COR-L47 (cell line): ENCODE measurements around the gene MAGEA2B.
"Not testable (repeated sequence)": the region's sequence is repeated elsewhere in the genome, so short reads cannot be mapped to it uniquely, and the experiment has no call there.

Experiments
- DNase-seq: peaks from one replicate; lab custom pipeline; 2025; lab: John Stamatoyannopoulos, UW

Gene MAGEA2B, protein sequence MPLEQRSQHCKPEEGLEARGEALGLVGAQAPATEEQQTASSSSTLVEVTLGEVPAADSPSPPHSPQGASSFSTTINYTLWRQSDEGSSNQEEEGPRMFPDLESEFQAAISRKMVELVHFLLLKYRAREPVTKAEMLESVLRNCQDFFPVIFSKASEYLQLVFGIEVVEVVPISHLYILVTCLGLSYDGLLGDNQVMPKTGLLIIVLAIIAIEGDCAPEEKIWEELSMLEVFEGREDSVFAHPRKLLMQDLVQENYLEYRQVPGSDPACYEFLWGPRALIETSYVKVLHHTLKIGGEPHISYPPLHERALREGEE

DNA sequence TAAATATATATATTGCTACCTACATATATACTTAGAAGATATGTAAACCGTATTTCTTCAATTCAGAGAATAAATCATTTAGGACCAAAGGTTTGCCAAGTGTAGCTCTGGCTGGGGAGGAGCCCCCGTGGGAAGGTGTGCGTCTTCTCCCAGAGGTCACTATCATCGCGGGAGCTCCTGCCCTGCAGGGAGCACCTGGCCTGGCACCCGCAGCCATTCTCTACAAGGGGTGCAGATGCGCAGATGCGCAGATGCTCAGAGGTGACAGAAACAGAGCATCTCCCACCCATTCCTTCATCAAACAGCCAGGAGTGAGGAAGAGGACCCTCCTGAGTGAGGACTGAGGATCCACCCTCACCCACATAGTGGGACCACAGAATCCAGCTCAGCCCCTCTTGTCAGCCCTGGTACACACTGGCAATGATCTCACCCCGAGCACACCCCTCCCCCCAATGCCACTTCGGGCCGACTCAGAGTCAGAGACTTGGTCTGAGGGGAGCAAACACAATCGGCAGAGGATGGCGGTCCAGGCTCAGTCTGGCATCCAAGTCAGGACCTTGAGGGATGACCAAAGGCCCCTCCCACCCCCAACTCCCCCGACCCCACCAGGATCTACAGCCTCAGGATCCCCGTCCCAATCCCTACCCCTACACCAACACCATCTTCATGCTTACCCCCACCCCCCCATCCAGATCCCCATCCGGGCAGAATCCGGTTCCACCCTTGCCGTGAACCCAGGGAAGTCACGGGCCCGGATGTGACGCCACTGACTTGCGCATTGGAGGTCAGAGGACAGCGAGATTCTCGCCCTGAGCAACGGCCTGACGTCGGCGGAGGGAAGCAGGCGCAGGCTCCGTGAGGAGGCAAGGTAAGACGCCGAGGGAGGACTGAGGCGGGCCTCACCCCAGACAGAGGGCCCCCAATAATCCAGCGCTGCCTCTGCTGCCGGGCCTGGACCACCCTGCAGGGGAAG is at the start of gene MAGEA2B:
MAGEA2B (plus strand) TSS at position 814 of the 973 bp plus-strand sequence. CDS start 2,479 bp downstream, outside the sequence.
- not testable (repeated sequence) for DNase-seq

- no peak for DNase-seq
Observed at GRCh38 chrX:152674135-152674534, 40.3 kb upstream of the MAGEA2B start.

DNA sequence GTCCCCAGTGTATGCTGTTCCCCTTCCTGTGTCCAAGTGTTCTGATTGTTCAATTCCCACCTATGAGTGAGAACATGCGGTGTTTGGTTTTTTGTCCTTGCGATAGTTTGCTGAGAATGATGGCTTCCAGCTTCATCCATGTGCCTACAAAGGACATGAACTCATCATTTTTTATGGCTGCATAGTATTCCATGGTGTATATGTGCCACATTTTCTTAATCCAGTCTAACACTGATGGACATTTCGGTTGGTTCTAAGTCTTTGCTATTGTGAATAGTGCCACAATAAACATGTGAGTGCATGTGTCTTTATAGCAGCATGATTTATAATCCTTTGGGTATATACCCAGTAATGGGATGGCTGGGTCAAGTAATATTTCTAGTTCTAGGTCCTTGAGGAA is 39.8 kb upstream of the MAGEA2B start:
- not testable (repeated sequence) for DNase-seq

- DNase-seq = not testable (repeated sequence)
Observed at GRCh38 chrX:152681012-152681411, 33.4 kb upstream of the MAGEA2B start.

DNA sequence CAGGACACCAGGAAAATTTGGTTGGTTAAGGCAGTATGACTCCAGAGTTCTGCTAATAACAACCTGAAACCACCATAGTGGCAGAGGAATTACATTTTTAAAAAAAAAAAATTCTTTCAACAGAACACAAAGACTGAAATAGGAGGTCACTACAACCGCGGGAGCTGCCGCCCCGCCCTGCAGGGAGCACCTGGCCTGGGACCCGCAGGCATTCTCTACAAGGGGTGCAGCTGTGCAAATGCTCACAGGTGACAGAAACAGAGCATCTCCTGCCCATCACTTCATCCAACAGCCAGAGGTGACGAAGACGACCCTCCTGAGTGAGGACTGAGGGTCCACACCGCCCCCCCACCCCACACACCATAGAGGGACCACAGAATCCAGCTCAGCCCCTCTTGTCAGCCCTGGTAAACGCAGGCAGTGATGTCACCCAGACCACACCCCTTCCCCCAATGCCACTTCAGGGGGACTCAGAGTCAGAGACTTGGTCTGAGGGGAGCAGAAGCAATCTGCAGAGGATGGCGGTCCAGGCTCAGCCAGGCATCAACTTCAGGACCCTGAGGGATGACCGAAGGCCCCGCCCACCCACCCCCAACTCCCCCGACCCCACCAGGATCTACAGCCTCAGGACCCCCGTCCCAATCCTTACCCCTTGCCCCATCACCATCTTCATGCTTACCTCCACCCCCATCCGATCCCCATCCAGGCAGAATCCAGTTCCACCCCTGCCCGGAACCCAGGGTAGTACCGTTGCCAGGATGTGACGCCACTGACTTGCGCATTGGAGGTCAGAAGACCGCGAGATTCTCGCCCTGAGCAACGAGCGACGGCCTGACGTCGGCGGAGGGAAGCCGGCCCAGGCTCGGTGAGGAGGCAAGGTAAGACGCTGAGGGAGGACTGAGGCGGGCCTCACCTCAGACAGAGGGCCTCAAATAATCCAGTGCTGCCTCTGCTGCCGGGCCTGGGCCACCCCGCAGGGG is 16.2 kb upstream of the MAGEA2B start, which contains the start of gene MAGEA3:
MAGEA3 (plus strand) TSS at position 843 of the 980 bp plus-strand sequence. CDS start 2,039 bp downstream, outside the sequence.
- not testable (repeated sequence) for DNase-seq

GRCh38 chrX:152700390-152700789 is 14.0 kb upstream of the MAGEA2B start:
- DNase-seq = not testable (repeated sequence)

GRCh38 chrX:152706500-152706899 is 7.9 kb upstream of the MAGEA2B start:
- not testable (repeated sequence) for DNase-seq

DNA sequence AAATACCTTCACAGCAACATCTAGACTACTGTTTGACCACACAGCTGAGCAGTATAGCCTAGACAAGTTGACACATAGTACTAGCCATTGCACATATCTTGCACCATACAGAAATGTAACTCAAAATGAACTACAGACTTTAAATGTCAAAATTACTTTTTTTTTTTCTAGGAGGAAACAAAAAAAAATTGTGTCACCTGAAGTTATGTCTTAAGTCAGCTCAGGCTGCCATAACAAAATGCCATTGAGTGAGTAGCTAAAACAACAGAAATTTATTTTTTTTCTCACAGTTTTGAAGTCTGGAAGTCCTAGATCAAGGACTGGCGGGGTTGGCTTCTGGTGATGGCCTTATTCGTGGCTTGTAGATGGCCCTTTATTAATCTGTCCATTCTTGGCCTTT is 5.3 kb upstream of the MAGEA2B start, which contains the start of gene CSAG2:
CSAG2 (minus strand) TSS at position 101 of the 400 bp plus-strand sequence. CDS start 161 bp downstream, outside the sequence.
- not testable (repeated sequence) for DNase-seq

GRCh38 chrX:152713195-152713594 is 1.2 kb upstream of the MAGEA2B start:
- DNase-seq = not testable (repeated sequence)

GRCh38 chrX:152725409-152725808 is 11.0 kb downstream of the MAGEA2B start:
- DNase-seq = no peak

DNA sequence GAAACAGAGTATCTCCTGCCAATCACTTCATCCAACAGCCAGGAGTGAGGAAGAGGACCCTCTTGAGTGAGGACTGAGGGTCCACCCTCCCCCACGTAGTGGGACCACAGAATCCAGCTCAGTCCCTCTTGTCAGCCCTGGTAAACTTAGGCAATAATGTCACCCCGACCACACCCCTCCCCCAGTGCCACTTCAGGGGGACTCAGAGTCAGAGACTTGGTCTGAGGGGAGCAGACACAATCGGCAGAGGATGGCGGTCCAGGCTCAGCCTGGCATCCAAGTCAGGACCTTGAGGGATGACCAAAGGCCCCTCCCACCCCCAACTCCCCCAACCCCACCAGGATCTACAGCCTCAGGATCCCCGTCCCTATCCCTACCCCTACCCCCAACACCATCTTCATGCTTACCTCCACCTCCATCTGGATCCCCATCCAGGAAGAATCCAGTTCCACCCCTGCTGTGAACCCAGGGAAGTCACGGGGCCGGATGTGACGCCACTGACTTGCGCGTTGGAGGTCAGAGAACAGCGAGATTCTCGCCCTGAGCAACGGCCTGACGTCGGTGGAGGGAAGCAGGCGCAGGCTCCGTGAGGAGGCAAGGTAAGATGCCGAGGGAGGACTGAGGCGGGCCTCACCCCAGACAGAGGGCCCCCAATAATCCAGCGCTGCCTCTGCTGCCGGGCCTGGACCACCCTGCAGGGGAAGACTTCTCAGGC is 19.0 kb downstream of the MAGEA2B start, which contains the start of the genes CSAG1 and MAGEA12:
CSAG1 (minus strand) TSS at position 461 of the 715 bp plus-strand sequence. CDS start 1,261 bp downstream, outside the sequence.
MAGEA12 (plus strand) TSS at position 497 of the 715 bp plus-strand sequence. CDS start 2,405 bp downstream, outside the sequence.
- peak; percentile 62 for DNase-seq

DNA sequence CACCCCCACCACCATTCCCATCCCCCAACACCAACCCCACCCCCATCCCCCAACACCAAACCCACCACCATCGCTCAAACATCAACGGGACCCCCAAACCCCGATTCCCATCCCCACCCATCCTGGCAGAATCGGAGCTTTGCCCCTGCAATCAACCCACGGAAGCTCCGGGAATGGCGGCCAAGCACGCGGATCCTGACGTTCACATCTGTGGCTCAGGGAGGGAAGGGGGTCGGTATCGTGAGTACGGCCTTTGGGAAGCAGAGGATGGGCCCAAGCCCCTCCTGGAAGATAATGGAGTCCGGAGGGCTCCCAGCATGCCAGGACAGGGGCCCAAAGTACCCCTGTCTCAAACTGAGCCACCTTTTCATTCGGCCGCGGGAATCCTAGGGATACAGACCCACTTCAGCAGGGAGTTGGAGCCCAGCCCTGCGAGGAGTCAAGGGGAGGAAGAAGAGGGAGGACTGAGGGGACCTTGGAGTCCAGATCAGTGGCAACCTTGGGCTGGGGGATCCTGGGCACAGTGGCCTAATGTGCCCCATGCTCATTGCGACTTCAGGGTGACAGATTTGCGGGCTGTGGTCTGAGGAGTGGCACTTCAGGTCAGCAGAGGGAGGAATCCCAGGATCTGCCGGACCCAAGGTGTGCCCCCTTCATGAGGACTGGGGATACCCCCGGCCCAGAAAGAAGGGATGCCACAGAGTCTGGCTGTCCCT is 19.9 kb downstream of the MAGEA2B start:
- not testable (repeated sequence) for DNase-seq

DNA sequence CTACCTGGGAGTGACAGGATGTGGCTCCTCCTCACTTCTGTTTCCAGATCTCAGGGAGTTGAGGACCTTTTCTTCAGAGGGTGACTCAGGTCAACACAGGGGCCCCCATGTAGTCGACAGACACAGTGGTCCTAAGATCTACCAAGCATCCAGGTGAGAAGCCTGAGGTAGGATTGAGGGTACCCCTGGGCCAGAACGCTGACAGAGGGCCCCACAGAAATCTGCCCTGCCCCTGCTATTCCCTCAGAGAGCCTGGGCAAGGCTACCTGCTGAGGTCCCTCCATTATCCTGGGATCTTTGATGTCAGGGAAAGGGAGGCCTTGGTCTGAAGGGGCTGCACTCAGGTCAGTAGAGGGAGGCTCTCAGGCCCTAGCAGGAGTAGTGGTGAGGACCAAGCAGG is 20.7 kb downstream of the MAGEA2B start:
- no peak for DNase-seq

- DNase-seq = no peak
Observed at GRCh38 chrX:152735860-152736511, 21.6 kb downstream of the MAGEA2B start.

DNA sequence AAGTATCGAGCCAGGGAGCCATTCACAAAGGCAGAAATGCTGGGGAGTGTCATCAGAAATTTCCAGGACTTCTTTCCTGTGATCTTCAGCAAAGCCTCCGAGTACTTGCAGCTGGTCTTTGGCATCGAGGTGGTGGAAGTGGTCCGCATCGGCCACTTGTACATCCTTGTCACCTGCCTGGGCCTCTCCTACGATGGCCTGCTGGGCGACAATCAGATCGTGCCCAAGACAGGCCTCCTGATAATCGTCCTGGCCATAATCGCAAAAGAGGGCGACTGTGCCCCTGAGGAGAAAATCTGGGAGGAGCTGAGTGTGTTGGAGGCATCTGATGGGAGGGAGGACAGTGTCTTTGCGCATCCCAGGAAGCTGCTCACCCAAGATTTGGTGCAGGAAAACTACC is 22.1 kb downstream of the MAGEA2B start:
- DNase-seq = not testable (repeated sequence)

DNA sequence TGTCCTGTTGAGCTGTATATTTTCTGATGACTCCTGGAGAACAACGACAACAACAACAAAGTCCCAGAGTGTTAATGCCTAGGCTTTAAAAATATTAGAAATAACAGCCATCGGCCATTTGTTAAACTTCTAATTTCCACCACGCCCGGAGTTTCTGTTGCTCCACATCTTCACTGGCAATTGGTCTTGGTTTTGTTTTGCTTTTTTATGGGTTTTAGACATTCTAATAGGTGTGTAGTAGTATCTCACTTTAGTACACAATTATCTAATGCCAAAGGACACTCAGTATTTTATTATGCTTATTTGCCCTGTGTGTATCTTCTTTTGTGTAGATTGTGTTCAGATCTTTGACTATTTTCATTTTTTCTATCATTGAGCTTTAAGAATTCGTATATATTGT is 24.1 kb downstream of the MAGEA2B start:
- DNase-seq = no peak

DNA sequence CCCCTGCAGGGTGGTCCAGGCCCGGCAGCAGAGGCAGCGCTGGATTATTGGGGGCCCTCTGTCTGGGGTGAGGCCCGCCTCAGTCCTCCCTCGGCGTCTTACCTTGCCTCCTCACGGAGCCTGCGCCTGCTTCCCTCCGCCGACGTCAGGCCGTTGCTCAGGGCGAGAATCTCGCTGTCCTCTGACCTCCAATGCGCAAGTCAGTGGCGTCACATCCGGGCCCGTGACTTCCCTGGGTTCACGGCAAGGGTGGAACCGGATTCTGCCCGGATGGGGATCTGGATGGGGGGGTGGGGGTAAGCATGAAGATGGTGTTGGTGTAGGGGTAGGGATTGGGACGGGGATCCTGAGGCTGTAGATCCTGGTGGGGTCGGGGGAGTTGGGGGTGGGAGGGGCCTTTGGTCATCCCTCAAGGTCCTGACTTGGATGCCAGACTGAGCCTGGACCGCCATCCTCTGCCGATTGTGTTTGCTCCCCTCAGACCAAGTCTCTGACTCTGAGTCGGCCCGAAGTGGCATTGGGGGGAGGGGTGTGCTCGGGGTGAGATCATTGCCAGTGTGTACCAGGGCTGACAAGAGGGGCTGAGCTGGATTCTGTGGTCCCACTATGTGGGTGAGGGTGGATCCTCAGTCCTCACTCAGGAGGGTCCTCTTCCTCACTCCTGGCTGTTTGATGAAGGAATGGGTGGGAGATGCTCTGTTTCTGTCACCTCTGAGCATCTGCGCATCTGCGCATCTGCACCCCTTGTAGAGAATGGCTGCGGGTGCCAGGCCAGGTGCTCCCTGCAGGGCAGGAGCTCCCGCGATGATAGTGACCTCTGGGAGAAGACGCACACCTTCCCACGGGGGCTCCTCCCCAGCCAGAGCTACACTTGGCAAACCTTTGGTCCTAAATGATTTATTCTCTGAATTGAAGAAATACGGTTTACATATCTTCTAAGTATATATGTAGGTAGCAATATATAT is 39.5 kb downstream of the MAGEA2B start, which contains the start of gene MAGEA2:
MAGEA2 (minus strand) TSS at position 157 of the 965 bp plus-strand sequence. CDS start 2,479 bp downstream, outside the sequence.
- DNase-seq = not testable (repeated sequence)

DNA sequence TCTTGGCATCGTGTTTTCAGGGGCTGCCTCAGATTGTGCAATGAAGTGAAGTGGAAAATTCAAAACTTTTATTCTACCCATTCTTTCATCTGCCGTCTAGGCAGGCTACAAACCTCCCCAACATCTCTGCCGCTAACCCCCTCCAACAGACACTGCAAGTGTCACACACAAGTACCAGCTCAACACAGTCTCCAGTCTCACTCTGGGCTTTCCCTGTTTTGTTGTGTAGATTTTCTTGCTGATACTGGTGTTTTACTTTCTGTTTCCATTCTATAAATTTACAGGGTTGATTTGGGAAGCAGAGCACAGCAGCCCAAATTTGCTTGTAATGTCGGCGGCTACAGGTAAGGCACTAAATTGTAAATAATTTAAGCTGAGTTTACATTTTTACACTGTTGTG is 40.4 kb downstream of the MAGEA2B start:
- not testable (repeated sequence) for DNase-seq
